HepG2 (cell line): ENCODE results near the gene TMED5. TPM values are rescaled to one million over a fixed set of nuclear protein-coding genes. Genes with fewer than 3 reads are reported as not detected.
A peak's percentile ranks its signal among the peaks of the same experiment; 100 is the strongest.

Experiments used
- ATAC-seq: fragments of 200-7000 bp; cut with Tn5 transposase; 3 replicates; pipeline ENCODE4 v1.9.1; 2020; ENCODE audit warnings: mild to moderate bottlenecking, moderate library complexity
- BruUV-seq: library from RNA; stranded (reverse); fragments of 400-500 nt; replicated peaks from 2 replicates; lab custom pipeline; 2021; lab: Mats Ljungman, UMichigan
- CTCF ChIA-PET: fragments of 300-600 bp; formaldehyde crosslinking; extraction: SDS; loops from one replicate; lab custom pipeline; 2021; ENCODE audit warnings: low total read pairs, inconsistent platforms, low intra/inter-chr PET ratio; lab: Yijun Ruan, JAX
- POLR2A ChIA-PET: fragments of 350-600 bp; sonication (Branson Sonifier 250); formaldehyde crosslinking; loops from one replicate; lab custom pipeline; 2020; ENCODE audit warnings: antibody characterized with exemption, inconsistent platforms; lab: Yijun Ruan, JAX
- DNase-seq: peaks from one replicate; pipeline ENCODE4 v3.0.0-alpha.2; 2015; ENCODE audit warnings: low spot score
- FAIRE-seq: peaks from 3 replicates; lab custom pipeline; 2011; peaks lifted over from hg19 to GRCh38; lab: Jason Lieb, UNC
- H2AFZ ChIP-seq: one replicate; pipeline ENCODE4 v1.6.1; 2011; ENCODE audit warnings: low read length, inconsistent platforms
- H3K27ac ChIP-seq: fragments of 300-600 bp; 3 replicates; pipeline ENCODE4 v1.8.0; 2011; ENCODE audit warnings: mixed run types, mild to moderate bottlenecking, mixed read lengths, low read length, inconsistent platforms; ENCODE audit not compliant: insufficient read depth; ENCODE audit errors: extremely low read length
- H3K27me3 ChIP-seq, 2 experiments: fragments of 200-600 bp in 1 of 2; 2 replicates in 1 of 2; 3 replicates in 1 of 2; pipeline versions ENCODE4 v1.6.0 to v1.8.0; 2011; ENCODE audit warnings: low read length in 2 of 2, mild to moderate bottlenecking in 2 of 2, moderate library complexity in 2 of 2, inconsistent platforms in 1 of 2; ENCODE audit not compliant: insufficient read depth in 2 of 2, control insufficient read depth in 1 of 2
- H3K36me3 ChIP-seq, 2 experiments: fragments of 200-600 bp in 1 of 2; replicated peaks in 1 of 2; 2 replicates in 1 of 2; 3 replicates in 1 of 2; pipeline versions ENCODE4 v1.5.1 to v1.8.0; 2011; ENCODE audit warnings: low read length in 2 of 2, inconsistent platforms in 1 of 2; ENCODE audit not compliant: insufficient read depth in 2 of 2, control insufficient read depth in 1 of 2
- H3K4me1 ChIP-seq: 2 replicates; pipeline ENCODE4 v1.5.1; 2012; ENCODE audit warnings: low read length, inconsistent platforms; ENCODE audit not compliant: insufficient read depth
- H3K4me2 ChIP-seq: 2 replicates; pipeline ENCODE4 v1.6.0; 2011; ENCODE audit warnings: low read depth, low read length, inconsistent platforms
- H3K4me3 ChIP-seq, 3 experiments: fragments of 200-600 bp in 1 of 3; sonication (generic), shearing (Covaris generic) in 1 of 3; replicated peaks in 1 of 3; 2 replicates each; pipeline ENCODE4 v1.5.1; 2011 to 2016; ENCODE audit warnings: low read length in 3 of 3, inconsistent platforms in 2 of 3, low read depth in 2 of 3, mild to moderate bottlenecking in 2 of 3, control low read depth in 1 of 3, mixed read lengths in 1 of 3; ENCODE audit not compliant: insufficient read depth in 1 of 3
- H3K79me2 ChIP-seq: one replicate; pipeline ENCODE4 v1.6.1; 2011; ENCODE audit warnings: low read length, inconsistent platforms; ENCODE audit not compliant: insufficient read depth
- H3K9ac ChIP-seq: 2 replicates; pipeline ENCODE4 v1.6.0; 2011; ENCODE audit warnings: mild to moderate bottlenecking, low read depth, low read length, inconsistent platforms; ENCODE audit not compliant: insufficient read depth
- H3K9me3 ChIP-seq: 2 replicates; pipeline ENCODE4 v1.5.1; 2012; ENCODE audit warnings: mild to moderate bottlenecking, low read length
- H4K20me1 ChIP-seq: 2 replicates; pipeline ENCODE4 v1.6.0; 2011; ENCODE audit warnings: inconsistent platforms, mild to moderate bottlenecking, low read length, moderate library complexity; ENCODE audit not compliant: insufficient read depth
- HNF1A ChIP-seq, 2 experiments: sonication (generic) in 1 of 2; formaldehyde crosslinking in 1 of 2; IDR thresholded peaks; 2 replicates each; pipeline versions ENCODE4 v1.4.0 to v1.6.1; 2016 to 2020; ENCODE audit warnings: borderline replicate concordance in 1 of 2, low read depth in 1 of 2, mild to moderate bottlenecking in 1 of 2, missing genetic modification reagents in 1 of 2
- IRX3 ChIP-seq: sonication (generic); formaldehyde crosslinking; IDR thresholded peaks from 2 replicates; pipeline ENCODE4 v1.8.1; 2023; ENCODE audit warnings: mild to moderate bottlenecking, low read depth, missing genetic modification reagents, borderline replicate concordance
- ISL2 ChIP-seq: sonication (generic); formaldehyde crosslinking; IDR thresholded peaks from 2 replicates; pipeline ENCODE4 v1.5.0; 2020; ENCODE audit warnings: missing genetic modification reagents
- JUN ChIP-seq: sonication (generic); formaldehyde crosslinking; IDR thresholded peaks from 2 replicates; pipeline ENCODE4 v1.4.0; 2020; ENCODE audit warnings: mild to moderate bottlenecking, missing genetic modification reagents
- POLR2A ChIP-seq, 2 experiments: IDR thresholded peaks; 2 replicates each; pipeline ENCODE4 v1.6.1; 2011; ENCODE audit warnings: low read depth in 2 of 2, low read length in 2 of 2, mild to moderate bottlenecking in 1 of 2, moderate library complexity in 1 of 2; ENCODE audit not compliant: insufficient read depth in 1 of 2
- SAP130 ChIP-seq: IDR thresholded peaks from 2 replicates; pipeline ENCODE4 v1.6.1; 2016; ENCODE audit warnings: low read depth
- SP5 ChIP-seq: IDR thresholded peaks from 2 replicates; pipeline ENCODE4 v1.6.1; 2016; ENCODE audit warnings: low read depth, borderline replicate concordance
- YEATS2 ChIP-seq: sonication (generic); formaldehyde crosslinking; IDR thresholded peaks from 2 replicates; pipeline ENCODE4 v1.4.0; 2020; ENCODE audit warnings: missing genetic modification reagents, borderline replicate concordance
- ZMYM4 ChIP-seq: sonication (generic); formaldehyde crosslinking; IDR thresholded peaks from 2 replicates; pipeline ENCODE4 v1.8.1; 2023; ENCODE audit warnings: mild to moderate bottlenecking, missing genetic modification reagents
- ZNF275 ChIP-seq: sonication (generic); formaldehyde crosslinking; IDR thresholded peaks from 2 replicates; pipeline ENCODE4 v1.8.0; 2022; ENCODE audit warnings: missing genetic modification reagents, mild to moderate bottlenecking, inconsistent platforms, borderline replicate concordance
- ZNF362 ChIP-seq: sonication (generic); formaldehyde crosslinking; IDR thresholded peaks from 2 replicates; pipeline ENCODE4 v1.4.0; 2020; ENCODE audit warnings: missing genetic modification reagents, mild to moderate bottlenecking, borderline replicate concordance
- in situ Hi-C: cut with HindIII; loops from 2 replicates; pipeline ENCODE4 v1.10.0; 2017; ENCODE audit warnings: low pct_unique_long_range_greater_than_20kb; ENCODE audit not compliant: extremely low pct_ligation_motif_present
- intact Hi-C: fragments of 100-400 bp; cut with micrococcal nuclease; formaldehyde crosslinking; loops from one replicate; pipeline ENCODE4 v1.10.0; 2022; ENCODE audit not compliant: unreplicated experiment
- polyA plus RNA-seq, 8 experiments: library from polyadenylated mRNA; depleted of rRNA in 3 of 8; stranded (reverse) in 7 of 8; unstranded in 1 of 8; fragments of >200 nt; fragmentation: Illumina TruSeq in 4 of 8; extraction: Trizol in 4 of 8; gene quantifications; 2 replicates each; pipeline versions ENCODE4 v1.2.1 to v1.2.3, GENCODE V29; 2011 to 2016; ENCODE audit warnings: low read depth in 4 of 8, missing spikeins in 1 of 8, mixed read lengths in 1 of 8; ENCODE audit not compliant: insufficient read depth in 1 of 8
- total RNA-seq, 5 experiments: library from RNA; depleted of rRNA; stranded (reverse); fragments of >200 nt; fragmentation: Illumina TruSeq; extraction: Trizol; gene quantifications; 2 replicates each; pipeline ENCODE4 v1.2.3, GENCODE V29; 2016; ENCODE audit warnings: low read depth in 1 of 5
- TF ChIP-seq, protein P1 (sequence below): sonication (generic); formaldehyde crosslinking; IDR thresholded peaks from 2 replicates; pipeline ENCODE4 v1.8.0; 2022; ENCODE audit warnings: mild to moderate bottlenecking, missing genetic modification reagents; ENCODE audit not compliant: insufficient replicate concordance
- TF ChIP-seq, protein P2 (sequence below): sonication (generic); formaldehyde crosslinking; IDR thresholded peaks from 2 replicates; pipeline ENCODE4 v1.5.1; 2020; ENCODE audit warnings: missing genetic modification reagents, mild to moderate bottlenecking, borderline replicate concordance

Gene TMED5
- total and polyA plus RNA-seq, 2 of the 13 experiments (the other 11 are each of a cell fraction or from before 2014, with no cell fraction given) = 58.1 to 99.0 TPM

GRCh38 chr1:93129507-93130099, 50.6 kb downstream of the TMED5 start:
- Histone ChIP-seq H3K36me3 (peaks cover 7 to 21% of the 10 kb centered on the region in 2 experiments), H4K20me1 (no peaks in the 10 kb centered on the region; the same call in 1 of the 2 replicates), H3K27me3 (no peaks in the 10 kb centered on the region), H3K9ac (no peak overlapping the region), H3K4me1 (peaks cover 15% of the 10 kb centered on the region), H3K9me3 (no peaks in the 10 kb centered on the region), H2AFZ (no peak overlapping the region), H3K27ac (peak overlapping the region; percentile 14), H3K4me2 (no peak overlapping the region), H3K79me2 (no peaks in the 10 kb centered on the region), H3K4me3 (no peak overlapping the region)
- ChIA-PET POLR2A (interaction anchor here (0.6 to 0.7 kb wide), 2 partner anchors 28 to 135 kb away, joined by 3 to 4 read pairs; no protein-coding TSS in a partner anchor), CTCF (no interaction called here)
- DNase-seq (peak; percentile 37), ATAC-seq (peak; percentile 82), FAIRE-seq (no peak)
- BruUV-seq = no TSS peak
- in situ Hi-C loops (no loop called here), intact Hi-C loops (no loop called here)
- no peak; the same call in 1 of the 2 replicates for TF ChIP-seq ZMYM4
- no peak for TF ChIP-seq IRX3 (CRISPR knock-in tag)
- TF ChIP-seq HNF1A (IDR thresholded peaks at IDR 0.05; ENCODE audit: low read depth) = 0 out of 2 replicates have a peak, but pooled peaks have one; percentile 37
- no peak for TF ChIP-seq HNF1A (CRISPR knock-in tag; IDR thresholded peaks at IDR 0.05; ENCODE audit: borderline replicate concordance)
- no peak for TF ChIP-seq JUN (CRISPR knock-in tag)
- peak; percentile 79 for TF ChIP-seq ISL2 (CRISPR knock-in tag)
- TF ChIP-seq, protein P1, sequence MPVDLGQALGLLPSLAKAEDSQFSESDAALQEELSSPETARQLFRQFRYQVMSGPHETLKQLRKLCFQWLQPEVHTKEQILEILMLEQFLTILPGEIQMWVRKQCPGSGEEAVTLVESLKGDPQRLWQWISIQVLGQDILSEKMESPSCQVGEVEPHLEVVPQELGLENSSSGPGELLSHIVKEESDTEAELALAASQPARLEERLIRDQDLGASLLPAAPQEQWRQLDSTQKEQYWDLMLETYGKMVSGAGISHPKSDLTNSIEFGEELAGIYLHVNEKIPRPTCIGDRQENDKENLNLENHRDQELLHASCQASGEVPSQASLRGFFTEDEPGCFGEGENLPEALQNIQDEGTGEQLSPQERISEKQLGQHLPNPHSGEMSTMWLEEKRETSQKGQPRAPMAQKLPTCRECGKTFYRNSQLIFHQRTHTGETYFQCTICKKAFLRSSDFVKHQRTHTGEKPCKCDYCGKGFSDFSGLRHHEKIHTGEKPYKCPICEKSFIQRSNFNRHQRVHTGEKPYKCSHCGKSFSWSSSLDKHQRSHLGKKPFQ (CRISPR knock-in tag) = no peak
- no peak for TF ChIP-seq POLR2A (IDR thresholded peaks at IDR 0.05; ENCODE audit: insufficient read depth in 1 of 2, low read depth in 2 of 2, low read length in 2 of 2)
- no peak for TF ChIP-seq SP5 (CRISPR knock-in tag)
- TF ChIP-seq YEATS2 (CRISPR knock-in tag) = no peak
- TF ChIP-seq, protein P2, sequence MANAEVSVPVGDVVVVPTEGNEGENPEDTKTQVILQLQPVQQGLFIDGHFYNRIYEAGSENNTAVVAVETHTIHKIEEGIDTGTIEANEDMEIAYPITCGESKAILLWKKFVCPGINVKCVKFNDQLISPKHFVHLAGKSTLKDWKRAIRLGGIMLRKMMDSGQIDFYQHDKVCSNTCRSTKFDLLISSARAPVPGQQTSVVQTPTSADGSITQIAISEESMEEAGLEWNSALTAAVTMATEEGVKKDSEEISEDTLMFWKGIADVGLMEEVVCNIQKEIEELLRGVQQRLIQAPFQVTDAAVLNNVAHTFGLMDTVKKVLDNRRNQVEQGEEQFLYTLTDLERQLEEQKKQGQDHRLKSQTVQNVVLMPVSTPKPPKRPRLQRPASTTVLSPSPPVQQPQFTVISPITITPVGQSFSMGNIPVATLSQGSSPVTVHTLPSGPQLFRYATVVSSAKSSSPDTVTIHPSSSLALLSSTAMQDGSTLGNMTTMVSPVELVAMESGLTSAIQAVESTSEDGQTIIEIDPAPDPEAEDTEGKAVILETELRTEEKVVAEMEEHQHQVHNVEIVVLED (CRISPR knock-in tag) = no peak
- peak; percentile 45 for TF ChIP-seq SAP130 (CRISPR knock-in tag)
- TF ChIP-seq ZNF275 (CRISPR knock-in tag) = no peak
- peak; percentile 42; the same call in 1 of the 2 replicates for TF ChIP-seq ZNF362 (CRISPR knock-in tag)
